HL-60 (cell line): Measurements from ENCODE around the gene NR3C1.

ENCODE experiments used
- CTCF ChIP-seq: IDR thresholded peaks from one replicate; pipeline ENCODE4 v1.5.1; 2011; ENCODE audit warnings: low read length, control low read depth, inconsistent platforms; ENCODE audit not compliant: insufficient read depth
- POLR2AphosphoS5 ChIP-seq: IDR thresholded peaks from 2 replicates; pipeline ENCODE4 v1.6.1; 2012; ENCODE audit warnings: low read depth
- REST ChIP-seq: IDR thresholded peaks from 2 replicates; pipeline ENCODE4 v1.6.1; 2012; ENCODE audit warnings: low read depth; ENCODE audit not compliant: insufficient replicate concordance

GRCh38 chr5:143396353-143396940, 7.0 kb downstream of the NR3C1 start:
- TF ChIP-seq POLR2AphosphoS5 (no peak), CTCF (no peak), REST (no peak)
